Keratinocyte (primary cell): ENCODE data around the gene KCNMA1. TPM values are rescaled to one million over a fixed set of nuclear protein-coding genes. Genes with fewer than 3 reads are reported as not detected.

ENCODE experiments used
- DNase-seq: peaks from one replicate; pipeline ENCODE4 v3.0.0-alpha.2; 2011; ENCODE audit warnings: low read depth, missing footprints, low spot score
- FAIRE-seq: peaks from 2 replicates; lab custom pipeline; 2011; peaks lifted over from hg19 to GRCh38; lab: Jason Lieb, UNC
- H2AFZ ChIP-seq: 2 replicates; pipeline ENCODE4 v1.6.0; 2012; ENCODE audit warnings: low read length, control low read depth, inconsistent platforms; ENCODE audit not compliant: control insufficient read depth
- H3K27ac ChIP-seq: 2 replicates; pipeline ENCODE4 v1.5.1; 2011; ENCODE audit warnings: low read length; ENCODE audit not compliant: control insufficient read depth, insufficient read depth
- H3K27me3 ChIP-seq: 3 replicates; pipeline ENCODE4 v1.6.0; 2011; ENCODE audit warnings: low read length; ENCODE audit not compliant: control insufficient read depth, insufficient read depth; ENCODE audit errors: extremely low read depth
- H3K36me3 ChIP-seq, 2 experiments: 2 replicates in 1 of 2; 3 replicates in 1 of 2; pipeline ENCODE4 v1.5.1; 2011; ENCODE audit warnings: low read length in 2 of 2, mild to moderate bottlenecking in 1 of 2; ENCODE audit not compliant: control insufficient read depth in 2 of 2, insufficient read depth in 2 of 2; ENCODE audit errors: extremely low read depth in 1 of 2
- H3K4me1 ChIP-seq: 3 replicates; pipeline ENCODE4 v1.5.1; 2011; ENCODE audit warnings: low read length; ENCODE audit not compliant: control insufficient read depth, insufficient read depth; ENCODE audit errors: extremely low read depth
- H3K4me2 ChIP-seq: 3 replicates; pipeline ENCODE4 v1.6.0; 2011; ENCODE audit warnings: low read depth, low read length; ENCODE audit not compliant: control insufficient read depth, insufficient read depth; ENCODE audit errors: extremely low read depth
- H3K4me3 ChIP-seq, 3 experiments: fragments of 200-600 bp in 1 of 3; sonication (generic) in 1 of 3; 2 replicates in 2 of 3; 3 replicates in 1 of 3; pipeline ENCODE4 v1.5.1; 2011 to 2016; ENCODE audit warnings: low read length in 3 of 3, mild to moderate bottlenecking in 3 of 3, control low read depth in 2 of 3, inconsistent platforms in 1 of 3, low read depth in 1 of 3, mixed read lengths in 1 of 3, mixed run types in 1 of 3, moderate library complexity in 1 of 3; ENCODE audit not compliant: control insufficient read depth in 2 of 3, insufficient read depth in 2 of 3; ENCODE audit errors: extremely low read depth in 1 of 3
- H3K79me2 ChIP-seq: 2 replicates; pipeline ENCODE4 v1.6.0; 2012; ENCODE audit warnings: low read length; ENCODE audit not compliant: control insufficient read depth, insufficient read depth
- H3K9ac ChIP-seq: 3 replicates; pipeline ENCODE4 v1.6.0; 2011; ENCODE audit warnings: low read length; ENCODE audit not compliant: control insufficient read depth, insufficient read depth; ENCODE audit errors: extremely low read depth
- H3K9me1 ChIP-seq: 3 replicates; pipeline ENCODE4 v1.6.0; 2011; ENCODE audit warnings: low read length; ENCODE audit not compliant: control insufficient read depth, insufficient read depth; ENCODE audit errors: extremely low read depth
- H3K9me3 ChIP-seq: 2 replicates; pipeline ENCODE4 v1.5.1; 2012; ENCODE audit warnings: low read depth, low read length; ENCODE audit not compliant: control insufficient read depth
- H4K20me1 ChIP-seq: 3 replicates; pipeline ENCODE4 v1.6.0; 2011; ENCODE audit warnings: low read length; ENCODE audit not compliant: control insufficient read depth, insufficient read depth; ENCODE audit errors: extremely low read depth
- CTCF ChIP-seq, 3 experiments: IDR thresholded peaks in 1 of 3; conservative IDR thresholded peaks in 1 of 3; optimal IDR thresholded peaks in 1 of 3; 2 replicates in 2 of 3; 3 replicates in 1 of 3; pipeline versions ENCODE3 to v1.5.1; 2011; ENCODE audit warnings: low read length in 3 of 3, mild to moderate bottlenecking in 3 of 3, moderate library complexity in 2 of 3, control low read depth in 1 of 3, inconsistent platforms in 1 of 3; ENCODE audit not compliant: insufficient read depth in 2 of 3; ENCODE audit errors: extremely low read depth in 1 of 3
- EZH2 ChIP-seq: IDR thresholded peaks from one replicate; pipeline ENCODE4 v1.6.1; 2012; ENCODE audit warnings: inconsistent platforms, mild to moderate bottlenecking, low read length, moderate library complexity
- dilution Hi-C: fragments of 300-500 bp; cut with MboI; formaldehyde crosslinking; loops from one replicate; pipeline ENCODE4 v1.7.0; 2020; ENCODE audit warnings: low sequenced_read_pairs; ENCODE audit not compliant: extremely low pct_ligation_motif_present
- polyA plus RNA-seq, 5 experiments: library from polyadenylated mRNA; depleted of rRNA in 3 of 5; stranded (reverse) in 3 of 5; stranded (forward) in 1 of 5; unstranded in 1 of 5; fragments of >200 nt; gene quantifications; 1 replicate in 1 of 5; 2 replicates in 3 of 5; 3 replicates in 1 of 5; pipeline versions ENCODE4 v1.2.1 to v1.2.3, GENCODE V29; 2011 to 2012; ENCODE audit warnings: missing spikeins in 2 of 5, low read depth in 1 of 5, low replicate concordance in 1 of 5

The KCNMA1 gene
- polyA plus RNA-seq, 1 donor (not counting 4 experiments of a cell fraction or from before 2014, with no cell fraction given): 6.3 TPM

- H3K36me3 ChIP-seq: no peaks in the 10 kb centered on the region
- H3K4me1 ChIP-seq: peaks cover 14% of the 10 kb centered on the region
- FAIRE-seq (no peak), DNase-seq (no peak)
- no peaks in the 10 kb centered on the region for H3K9me1 ChIP-seq
- H4K20me1 ChIP-seq: no peaks in the 10 kb centered on the region
- no peak overlapping the region for H2AFZ ChIP-seq
- H3K9ac ChIP-seq: no peak overlapping the region
- peak overlapping the region; percentile 52 for H3K27ac ChIP-seq
- H3K4me3 ChIP-seq: peak overlapping the region in 1 of 3 experiments; percentile 4
- no peaks in the 10 kb centered on the region for H3K27me3 ChIP-seq
- H3K9me3 ChIP-seq: no peaks in the 10 kb centered on the region
- TF ChIP-seq CTCF (optimal IDR thresholded peaks at IDR 0.05 in 1 of 3, IDR thresholded peaks at IDR 0.05 in 1 of 3, conservative IDR thresholded peaks at IDR 0.05 in 1 of 3; ENCODE audit: extremely low read depth in 1 of 3, insufficient read depth in 2 of 3, low read length in 3 of 3) (no peak), EZH2 (no peak)
- no peaks in the 10 kb centered on the region for H3K79me2 ChIP-seq
- H3K4me2 ChIP-seq: peak overlapping the region; percentile 15
- dilution Hi-C loops: no loop called here
Observed at GRCh38 chr10:77629775-77630506, 7.7 kb downstream of the KCNMA1 start.

GRCh38 chr10:77628906-77629730, 8.5 kb downstream of the KCNMA1 start:
- DNase-seq: no peak
- no peaks in the 10 kb centered on the region for H3K9me3 ChIP-seq
- H3K36me3 ChIP-seq: no peaks in the 10 kb centered on the region
- peak; percentile 94 for FAIRE-seq
- no peaks in the 10 kb centered on the region for H4K20me1 ChIP-seq
- dilution Hi-C loops: no loop called here
- peak overlapping the region; percentile 43 for H2AFZ ChIP-seq
- peak overlapping the region in 1 of 3 experiments; percentile 4 for H3K4me3 ChIP-seq
- peaks cover 14% of the 10 kb centered on the region for H3K4me1 ChIP-seq
- peak overlapping the region; percentile 15 for H3K4me2 ChIP-seq
- TF ChIP-seq CTCF (optimal IDR thresholded peaks at IDR 0.05 in 1 of 3, IDR thresholded peaks at IDR 0.05 in 1 of 3, conservative IDR thresholded peaks at IDR 0.05 in 1 of 3; ENCODE audit: extremely low read depth in 1 of 3, insufficient read depth in 2 of 3, low read length in 3 of 3): no peak
- TF ChIP-seq EZH2: no peak
- no peaks in the 10 kb centered on the region for H3K27me3 ChIP-seq
- peak overlapping the region; percentile 52 for H3K27ac ChIP-seq
- H3K9ac ChIP-seq: no peak overlapping the region
- no peaks in the 10 kb centered on the region for H3K79me2 ChIP-seq
- H3K9me1 ChIP-seq: no peaks in the 10 kb centered on the region
